GM19035 (cell line): Measurements from ENCODE around the gene CUZD1.
A peak's percentile ranks its signal among the peaks of the same experiment; 100 is the strongest.
"Not testable (repeated sequence)": the region's sequence is repeated elsewhere in the genome, so short reads cannot be mapped to it uniquely, and the experiment has no call there.

Source experiments
- ATAC-seq: cut with Tn5 transposase; IDR thresholded peaks from one replicate; pipeline ENCODE4 v1.9.1; 2021; ENCODE audit not compliant: unreplicated experiment

CUZD1 gene, protein sequence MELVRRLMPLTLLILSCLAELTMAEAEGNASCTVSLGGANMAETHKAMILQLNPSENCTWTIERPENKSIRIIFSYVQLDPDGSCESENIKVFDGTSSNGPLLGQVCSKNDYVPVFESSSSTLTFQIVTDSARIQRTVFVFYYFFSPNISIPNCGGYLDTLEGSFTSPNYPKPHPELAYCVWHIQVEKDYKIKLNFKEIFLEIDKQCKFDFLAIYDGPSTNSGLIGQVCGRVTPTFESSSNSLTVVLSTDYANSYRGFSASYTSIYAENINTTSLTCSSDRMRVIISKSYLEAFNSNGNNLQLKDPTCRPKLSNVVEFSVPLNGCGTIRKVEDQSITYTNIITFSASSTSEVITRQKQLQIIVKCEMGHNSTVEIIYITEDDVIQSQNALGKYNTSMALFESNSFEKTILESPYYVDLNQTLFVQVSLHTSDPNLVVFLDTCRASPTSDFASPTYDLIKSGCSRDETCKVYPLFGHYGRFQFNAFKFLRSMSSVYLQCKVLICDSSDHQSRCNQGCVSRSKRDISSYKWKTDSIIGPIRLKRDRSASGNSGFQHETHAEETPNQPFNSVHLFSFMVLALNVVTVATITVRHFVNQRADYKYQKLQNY

DNA sequence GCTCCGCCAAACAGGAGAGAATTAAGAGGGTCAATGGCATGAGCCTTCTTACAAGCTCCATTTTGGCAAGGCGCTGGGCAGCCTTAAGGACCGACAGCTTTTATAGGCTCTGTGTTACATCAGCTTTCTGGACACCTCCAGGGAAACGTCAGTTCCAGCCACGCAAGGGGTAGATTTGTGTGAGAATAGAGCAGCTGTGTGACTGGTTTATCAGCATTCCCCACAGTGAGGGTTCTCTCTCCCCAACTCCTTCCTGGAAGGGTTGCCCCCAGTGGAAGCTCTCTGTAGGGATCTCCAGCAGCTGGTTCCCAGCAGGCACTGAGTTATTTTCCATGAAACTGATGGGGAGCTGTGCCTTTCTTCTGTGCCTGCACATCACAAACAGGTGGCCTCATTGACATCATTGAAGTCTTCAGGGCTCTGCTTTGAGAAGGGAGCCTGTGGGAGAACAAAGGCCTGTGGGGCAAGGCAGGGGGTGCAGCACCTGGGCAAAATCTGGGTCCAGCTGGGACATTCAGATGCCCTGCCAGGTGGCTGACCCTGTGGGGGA lies at the start of gene CUZD1:
Gene CUZD1, minus strand, starts transcription at position 75 of the 550 bp plus-strand sequence. Its CDS starts 14 bp downstream, at position 61.
- ATAC-seq, result no peak

DNA sequence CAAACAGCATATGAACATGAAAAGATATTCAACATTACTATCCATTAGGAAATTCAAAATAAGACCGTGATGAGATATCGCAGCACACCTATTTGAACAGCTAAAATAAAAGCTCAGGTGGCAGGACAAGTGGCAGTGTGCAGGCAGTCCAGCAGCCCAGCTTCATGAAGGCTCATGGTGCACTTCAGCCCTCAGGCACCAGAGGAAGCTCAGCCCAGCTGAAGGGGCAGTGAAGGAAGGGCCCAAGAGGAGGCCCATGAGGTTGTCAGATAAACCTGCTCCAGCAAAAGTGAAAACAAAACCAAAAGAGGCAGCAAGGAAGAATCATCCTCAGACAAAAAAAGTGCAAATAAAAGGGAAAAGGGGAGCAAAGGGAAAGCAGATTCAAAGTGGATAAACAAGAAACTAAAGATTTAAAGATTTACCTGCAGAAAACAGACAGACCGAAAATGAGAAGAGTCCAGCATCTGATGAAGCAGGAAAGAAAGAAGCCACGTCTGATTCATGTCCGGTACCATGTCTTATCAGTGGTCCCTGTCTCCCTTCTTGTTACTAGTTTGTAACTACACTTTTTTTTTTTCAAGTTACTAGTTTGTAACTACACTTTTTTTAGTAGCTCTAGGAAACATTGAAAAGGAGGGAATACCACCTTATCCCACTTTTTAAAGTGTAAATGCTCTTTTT lies 48.7 kb upstream of the CUZD1 start:
- no peak for ATAC-seq

DNA sequence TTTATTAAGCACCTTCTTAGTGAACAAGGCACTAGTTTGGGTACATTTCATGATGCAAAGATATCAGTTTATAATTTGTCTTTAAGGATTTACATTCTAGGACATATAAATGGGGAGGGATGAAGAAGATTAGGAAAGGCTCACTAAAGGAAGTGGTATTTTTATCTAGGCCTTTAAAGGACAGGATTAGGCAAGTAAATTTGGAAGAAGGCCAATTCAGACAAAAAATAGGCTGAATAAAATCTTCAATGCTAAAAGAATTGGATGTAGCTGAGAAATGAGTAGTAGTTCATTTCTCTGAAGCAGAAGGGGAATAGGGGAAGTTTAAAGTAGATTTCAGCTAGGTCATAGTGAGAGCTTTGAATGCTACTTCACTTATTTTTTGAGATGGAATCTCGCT lies 38.5 kb upstream of the CUZD1 start:
- no peak for ATAC-seq

DNA sequence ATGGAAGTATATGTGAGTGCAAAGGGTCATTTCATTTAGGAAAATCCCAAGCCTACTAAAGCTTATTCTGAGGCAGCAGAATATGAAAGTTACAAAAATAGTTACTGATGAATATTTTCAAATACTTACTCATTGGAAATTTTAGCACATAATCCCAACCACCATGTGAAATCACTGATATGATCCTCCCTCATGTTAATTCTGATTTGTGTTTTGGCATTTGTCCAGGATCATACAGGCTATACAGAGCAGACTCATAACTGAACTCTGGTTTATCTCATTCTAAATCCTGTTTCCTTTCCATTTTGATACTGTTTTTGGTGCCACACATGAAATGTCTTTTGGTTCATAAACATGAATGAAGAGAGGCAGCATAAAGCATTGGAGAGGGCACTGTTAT lies 37.1 kb upstream of the CUZD1 start:
- no peak for ATAC-seq

DNA sequence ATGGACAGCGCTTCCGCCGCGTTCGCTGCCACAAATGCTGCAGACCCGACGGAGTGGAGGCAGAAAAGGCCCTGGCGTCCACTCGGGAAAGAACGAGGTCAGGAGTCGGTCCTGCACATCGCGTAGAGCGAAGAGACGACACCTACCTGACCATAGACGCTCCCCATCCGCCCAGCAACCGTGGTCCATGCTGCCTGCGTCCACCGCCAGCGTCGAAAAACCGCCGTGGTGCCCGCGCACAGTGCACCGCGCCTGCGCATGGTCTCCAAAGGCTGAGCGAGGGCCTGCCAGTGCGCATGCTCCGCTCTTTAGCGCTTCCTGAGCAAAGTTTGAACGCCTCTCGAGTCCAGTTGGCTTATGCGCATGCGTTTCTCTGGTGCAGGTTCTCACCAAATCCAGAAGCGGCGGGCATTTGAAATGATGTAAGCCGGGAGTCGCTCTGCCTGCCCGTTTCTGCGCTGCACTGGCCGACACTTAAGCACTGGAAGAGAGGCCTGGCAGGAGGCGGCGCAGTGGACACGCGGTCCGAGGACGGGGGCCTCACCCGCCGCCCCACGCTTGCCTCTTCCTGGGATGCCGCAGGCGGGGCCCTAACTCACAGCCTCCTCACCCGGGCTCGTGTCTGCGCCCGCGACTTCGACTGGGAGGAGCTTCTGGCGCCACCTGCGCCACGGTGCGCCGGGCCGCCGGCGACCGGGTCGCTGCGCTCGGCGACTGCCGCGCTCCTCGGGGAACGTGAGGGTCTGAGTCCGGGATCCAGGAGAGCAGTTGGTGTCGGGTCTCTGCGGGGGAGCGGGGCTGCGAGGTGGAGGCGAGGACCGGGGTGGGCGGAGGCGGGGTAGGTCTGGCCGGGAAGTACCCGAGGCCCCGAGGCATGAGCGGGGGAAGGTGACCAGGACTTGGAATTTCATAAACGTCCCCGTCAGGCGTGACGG lies 33.9 kb upstream of the CUZD1 start, which contains the start of gene FAM24B:
Gene FAM24B, minus strand, starts transcription at position 243 of the 935 bp plus-strand sequence. CDS start 29,066 bp downstream, outside the sequence.
- peak; percentile 76 for ATAC-seq

DNA sequence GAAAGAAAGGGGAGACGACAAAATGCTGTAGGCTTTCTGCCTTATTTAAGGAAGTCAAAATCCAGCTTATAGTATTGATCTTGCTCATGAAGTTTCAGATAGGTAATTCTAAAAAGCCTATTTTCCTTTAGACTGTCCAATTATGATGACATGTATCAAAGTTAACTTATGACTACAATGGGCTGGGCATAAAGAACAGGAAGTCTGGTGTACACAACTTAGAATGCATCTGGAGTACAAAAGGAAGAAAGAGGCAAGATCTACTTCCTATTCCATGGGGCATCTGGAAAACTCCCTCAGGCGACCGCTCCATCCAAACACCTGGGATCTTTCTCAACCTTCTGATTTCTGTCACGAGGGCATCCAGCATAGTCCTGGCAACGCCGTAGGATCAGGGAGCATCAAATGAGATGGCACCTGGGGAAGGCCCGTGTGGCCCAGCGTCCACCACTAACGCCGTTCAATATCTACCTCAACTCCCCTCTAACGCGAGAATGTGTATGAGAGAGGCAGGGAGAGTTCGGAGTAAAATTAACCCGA lies 33.2 kb upstream of the CUZD1 start:
- peak; percentile 13 for ATAC-seq

DNA sequence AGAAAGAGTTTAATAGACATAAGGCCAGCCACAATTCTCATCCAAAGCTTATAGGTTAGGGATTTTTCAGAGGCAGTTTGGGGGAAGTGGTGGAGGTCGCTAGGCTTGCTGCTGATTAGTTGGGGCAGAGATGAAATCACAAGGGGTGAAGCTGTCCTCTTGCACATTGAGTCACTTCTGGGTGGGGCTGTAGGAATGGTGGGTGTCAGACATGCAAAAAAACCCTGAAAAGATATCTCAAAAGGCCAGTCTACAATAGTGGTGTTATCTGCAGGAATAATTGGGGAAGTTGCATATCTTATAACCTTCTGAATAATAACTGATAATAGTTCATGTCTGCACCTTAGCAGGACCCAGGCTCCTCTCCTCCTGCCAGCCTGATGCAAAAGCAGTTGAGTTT lies 31.6 kb upstream of the CUZD1 start:
- ATAC-seq, result no peak

DNA sequence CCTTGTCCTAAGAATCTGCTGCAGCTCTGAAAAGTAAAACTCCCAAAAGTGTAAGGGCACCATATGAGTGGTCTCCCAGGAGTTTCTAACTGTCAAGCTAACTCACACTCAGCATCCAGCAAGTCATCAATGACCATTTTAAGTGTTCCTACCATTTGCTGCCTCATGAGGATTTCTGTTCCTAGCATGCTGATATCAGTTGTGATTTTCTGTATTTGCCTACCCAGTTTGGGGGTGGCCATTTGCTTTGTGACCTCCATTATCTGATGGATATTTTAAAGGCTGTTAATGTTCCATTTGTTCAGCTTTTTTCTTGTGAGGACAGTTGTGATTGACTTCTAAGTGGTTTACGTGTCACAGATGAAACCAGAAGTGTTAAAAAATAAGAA lies 30.8 kb upstream of the CUZD1 start:
- ATAC-seq, result no peak

DNA sequence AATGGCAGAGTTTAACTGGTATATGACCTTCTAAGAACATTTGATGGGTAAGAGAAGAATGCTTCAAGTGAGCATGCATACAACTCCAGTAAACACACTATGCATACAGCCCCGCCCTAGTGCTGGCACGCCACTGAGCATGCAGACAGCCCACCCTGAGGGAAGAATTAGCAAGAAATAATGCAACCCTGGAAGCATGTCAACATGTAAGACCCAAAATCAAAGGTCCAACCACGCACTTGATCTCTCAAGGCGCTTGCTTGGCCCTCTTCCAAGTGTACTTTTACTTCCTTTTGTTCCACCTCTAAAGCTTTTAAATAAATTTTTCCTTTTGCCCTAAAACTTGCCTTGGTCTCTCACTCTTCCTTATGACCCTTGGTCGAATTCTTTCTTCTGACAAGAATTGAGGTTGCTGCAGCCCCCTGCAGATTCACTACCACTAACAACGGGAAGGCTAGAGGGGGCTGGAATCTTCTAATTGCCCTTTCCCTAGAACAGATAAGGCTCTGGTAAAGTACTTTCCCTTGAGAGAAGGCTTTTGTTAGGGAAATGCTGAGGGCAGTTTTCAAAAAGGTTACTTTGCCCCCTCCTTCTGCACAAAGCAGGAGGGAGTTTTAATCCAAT lies 30.3 kb upstream of the CUZD1 start:
- ATAC-seq, result no peak

DNA sequence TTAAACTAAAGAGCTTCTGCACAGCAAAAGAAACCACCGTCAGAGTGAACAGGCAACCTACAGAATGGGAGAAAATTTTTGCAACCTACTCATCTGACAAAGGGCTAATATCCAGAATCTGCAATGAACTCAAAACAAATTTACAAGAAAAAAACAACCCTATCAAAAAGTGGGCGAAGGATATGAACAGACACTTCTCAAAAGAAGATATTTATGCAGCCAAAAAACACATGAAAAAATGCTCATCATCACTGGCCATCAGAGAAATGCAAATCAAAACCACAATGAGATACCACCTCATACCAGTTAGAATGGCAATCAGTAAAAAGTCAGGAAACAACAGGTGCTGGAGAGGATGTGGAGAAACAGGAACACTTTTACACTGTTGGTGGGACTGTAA lies 26.3 kb upstream of the CUZD1 start:
- not testable (repeated sequence) for ATAC-seq

DNA sequence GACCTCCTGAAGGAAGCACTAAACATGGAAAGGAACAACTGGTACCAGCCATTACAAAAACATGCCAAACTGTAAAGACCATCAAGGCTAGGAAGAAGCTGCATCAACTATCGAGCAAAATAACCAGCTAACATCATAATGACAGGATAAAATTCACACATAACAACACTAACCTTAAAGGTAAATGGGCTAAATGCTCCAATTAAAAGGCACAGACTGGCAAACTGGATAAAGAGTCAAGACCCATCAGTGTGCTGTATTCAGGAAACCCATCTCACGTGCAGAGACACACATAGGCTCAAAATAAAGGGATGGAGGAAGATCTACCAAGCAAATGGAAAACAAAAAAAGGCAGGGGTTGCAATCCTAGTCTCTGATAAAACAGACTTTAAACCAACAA lies 23.1 kb upstream of the CUZD1 start:
- not testable (repeated sequence) for ATAC-seq

DNA sequence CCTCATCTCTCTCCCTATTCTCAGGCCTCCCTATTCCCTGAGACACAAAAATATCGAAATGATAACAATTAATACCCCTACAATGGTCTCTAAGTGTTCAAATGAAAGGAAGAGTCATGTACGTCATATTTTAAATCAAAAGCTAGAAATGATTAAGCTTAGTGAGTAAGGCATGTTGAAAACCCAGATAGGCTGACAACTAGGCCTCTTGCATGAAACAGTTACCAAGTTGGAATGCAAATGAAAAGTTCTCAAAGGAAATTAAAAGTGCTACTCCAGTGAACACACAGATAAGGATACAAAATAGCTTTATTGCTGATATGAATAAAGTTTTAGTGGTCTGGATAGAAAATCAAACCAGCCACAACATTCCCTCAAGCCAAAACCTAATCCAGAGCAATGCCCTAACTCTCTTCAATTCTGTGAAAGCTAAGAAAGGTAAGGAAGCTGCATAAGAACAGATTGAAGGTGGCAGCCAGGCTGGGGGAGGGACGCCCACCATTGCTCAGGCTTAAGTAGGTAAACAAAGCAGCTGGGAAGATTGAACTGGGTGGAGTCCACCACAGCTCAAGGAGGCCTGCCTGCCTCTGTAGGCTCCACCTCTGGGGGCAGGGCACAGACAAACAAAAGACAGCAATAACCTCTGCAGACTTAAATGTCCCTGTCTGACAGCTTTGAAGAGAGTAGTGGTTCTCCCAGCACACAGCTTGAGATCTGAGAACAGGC lies 21.3 kb upstream of the CUZD1 start:
- ATAC-seq, result not testable (repeated sequence)

DNA sequence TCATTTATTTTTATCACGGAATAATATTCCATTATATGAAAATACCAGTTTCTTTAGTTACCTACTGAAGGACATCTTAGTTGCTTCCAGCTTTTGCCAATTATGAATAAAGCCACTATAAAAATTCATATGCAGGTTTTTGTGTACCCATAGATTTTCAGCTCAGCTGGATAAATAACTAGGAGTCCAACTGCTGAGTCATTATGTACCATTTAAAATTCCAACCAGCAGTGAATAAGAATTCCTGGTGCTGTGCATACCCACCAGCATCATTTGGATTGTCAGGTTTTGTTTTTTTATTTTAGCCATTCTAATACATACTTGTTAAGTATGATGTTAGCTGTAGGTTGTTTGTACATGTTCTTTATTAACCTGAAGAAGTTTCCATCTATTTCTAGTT lies 19.2 kb upstream of the CUZD1 start:
- no peak for ATAC-seq

DNA sequence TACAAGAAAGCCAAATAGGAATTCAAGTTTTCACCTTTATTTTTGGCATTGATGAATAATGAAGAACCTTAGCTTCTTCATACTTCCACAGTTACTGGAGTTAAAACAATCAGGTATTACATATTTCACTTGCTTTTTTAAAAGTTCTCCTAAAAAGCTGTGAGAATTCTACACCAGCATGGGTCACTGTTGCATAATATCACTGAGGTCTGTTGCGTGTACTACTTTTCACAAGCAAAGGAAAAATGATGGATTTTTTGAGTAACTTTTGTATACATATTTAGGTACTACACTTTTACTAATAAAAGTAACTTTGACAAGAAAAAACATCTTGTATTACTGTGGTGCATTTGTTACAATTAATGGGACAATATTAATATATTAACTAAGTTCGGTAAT lies 18.5 kb upstream of the CUZD1 start:
- ATAC-seq, result no peak

DNA sequence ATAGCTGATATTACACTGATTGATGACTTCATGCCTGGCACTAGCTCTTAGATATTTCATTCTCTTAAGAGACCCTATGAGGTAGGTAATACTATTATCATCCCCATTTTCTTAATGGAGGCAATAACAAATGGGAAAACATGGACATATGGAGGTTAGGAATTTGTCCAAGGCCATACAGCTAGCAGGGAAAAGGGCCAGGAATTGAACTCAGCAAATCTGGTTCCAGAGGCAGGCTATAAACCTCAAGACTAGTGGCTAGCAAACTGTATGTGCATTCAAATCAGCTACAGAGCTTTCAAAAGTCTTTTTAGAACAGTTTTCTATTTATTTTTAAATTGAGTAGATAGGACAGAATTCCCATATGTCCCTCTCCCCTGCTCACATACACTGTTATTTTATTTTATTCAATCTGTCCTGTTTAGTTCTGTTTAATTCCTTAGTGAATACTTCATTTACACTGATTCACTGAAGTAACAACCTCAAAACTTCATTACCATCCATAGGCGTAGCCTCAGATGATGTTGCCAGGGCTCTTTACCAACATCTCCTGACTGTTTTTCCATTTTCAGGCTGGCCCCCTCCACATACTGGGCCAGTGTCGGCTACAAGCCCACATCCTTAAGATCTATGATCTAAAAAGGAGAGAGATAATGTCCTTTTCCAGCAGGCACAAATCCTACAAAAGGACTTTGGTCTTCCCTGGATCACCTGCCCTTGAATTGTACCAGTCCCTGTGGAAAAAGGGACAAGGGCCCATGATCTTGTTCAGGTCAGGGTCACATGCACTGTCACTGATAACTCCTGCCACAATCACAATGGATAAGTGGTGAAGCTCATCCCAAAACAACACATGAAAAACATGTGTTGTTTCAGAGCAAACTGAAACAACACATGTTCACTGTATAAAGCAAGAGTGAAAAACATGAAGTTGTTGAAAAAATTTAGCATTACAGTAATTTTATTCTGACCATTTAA lies 17.8 kb upstream of the CUZD1 start:
- ATAC-seq, result no peak

DNA sequence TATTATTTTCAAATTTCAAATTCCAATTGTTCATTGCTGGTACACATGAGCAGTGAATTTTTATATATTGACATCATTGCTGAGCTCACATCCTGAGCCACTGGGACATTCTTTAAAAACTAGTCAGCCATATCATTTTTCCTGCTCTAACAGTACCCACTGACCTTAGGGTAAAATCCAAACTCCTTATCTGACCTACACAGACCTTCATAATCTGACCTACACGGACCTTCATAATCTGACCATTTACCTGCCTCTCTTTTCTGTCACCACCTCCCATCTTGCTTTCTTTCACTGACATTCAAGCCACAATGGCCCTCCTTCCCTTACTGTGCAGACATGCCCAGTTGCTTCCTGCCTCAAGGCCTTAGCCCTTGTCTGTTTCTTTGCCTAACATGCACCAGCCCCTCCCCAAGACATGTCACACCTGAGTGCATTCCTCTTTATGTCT lies 16.1 kb upstream of the CUZD1 start:
- no peak for ATAC-seq

DNA sequence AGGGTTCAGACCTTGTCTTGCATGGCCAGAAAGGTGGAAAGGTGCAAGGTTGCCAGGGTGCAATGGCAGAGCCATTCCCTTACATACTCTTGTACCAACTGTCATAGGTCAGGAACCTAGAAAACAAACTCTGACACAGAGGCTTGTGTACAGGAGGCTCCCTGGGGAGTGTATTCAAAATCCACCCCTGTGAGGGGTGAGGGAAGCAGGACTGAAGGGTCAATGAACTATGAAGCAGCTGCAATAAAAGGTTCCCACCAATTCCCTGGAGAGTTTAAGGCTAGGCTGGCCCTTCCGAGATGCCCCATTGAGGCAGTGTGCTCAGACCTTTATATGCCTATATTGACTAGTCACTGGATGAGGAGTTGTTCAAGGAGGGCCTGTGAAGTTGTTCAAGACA lies 13.9 kb upstream of the CUZD1 start:
- no peak for ATAC-seq

DNA sequence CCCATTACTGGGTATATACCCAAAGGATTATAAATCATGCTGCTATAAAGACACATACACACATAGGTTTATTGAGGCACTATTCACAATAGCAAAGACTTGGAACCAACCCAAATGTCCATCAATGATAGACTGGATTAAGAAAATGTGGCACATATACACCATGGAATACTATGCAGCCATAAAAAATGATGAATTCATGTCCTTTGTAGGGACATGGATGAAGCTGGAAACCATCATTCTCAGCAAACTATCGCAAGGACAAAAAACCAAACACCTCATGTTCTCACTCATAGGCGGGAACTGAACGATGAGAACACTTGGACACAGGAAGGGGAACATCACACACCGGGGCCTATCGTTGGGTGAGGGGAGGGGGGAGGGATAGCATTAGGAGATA lies 12.4 kb upstream of the CUZD1 start:
- not testable (repeated sequence) for ATAC-seq
